Activated B cell treated with CpG ODN at 0.5 μM for 24 hours (primary cell): Measurements from ENCODE around the gene ZNF304. TPM values are rescaled to one million over a fixed set of nuclear protein-coding genes. Genes with fewer than 3 reads are reported as not detected.
A peak's percentile ranks its signal among the peaks of the same experiment; 100 is the strongest.

Experiments used
- ATAC-seq: fragments of 200-7000 bp; cut with Tn5 transposase; one replicate; pipeline ENCODE4 v1.10.0; 2021; ENCODE audit warnings: low read depth, mild to moderate bottlenecking, moderate library complexity
- CTCF ChIA-PET: fragments of 350-600 bp; sonication (Branson Sonifier 250); formaldehyde crosslinking; loops from one replicate; lab custom pipeline; 2021; ENCODE audit warnings: antibody characterized with exemption; lab: Charles Lee
- POLR2A ChIA-PET: fragments of 350-600 bp; sonication (Branson Sonifier 250); formaldehyde crosslinking; loops from one replicate; lab custom pipeline; 2021; ENCODE audit warnings: antibody characterized with exemption; lab: Charles Lee
- DNase-seq: peaks from one replicate; pipeline ENCODE4 v3.0.0; 2022
- H3K27ac Mint-ChIP-seq: one replicate; pipeline ENCODE4 v1.8.0; 2020; ENCODE audit warnings: mixed read lengths
- H3K27me3 Mint-ChIP-seq: one replicate; pipeline ENCODE4 v1.8.0; 2021; ENCODE audit warnings: mixed read lengths
- H3K36me3 Mint-ChIP-seq: one replicate; pipeline ENCODE4 v1.8.0; 2021; ENCODE audit warnings: low read depth, mixed read lengths
- H3K4me1 Mint-ChIP-seq: one replicate; pipeline ENCODE4 v1.8.0; 2021; ENCODE audit warnings: mixed read lengths
- H3K4me3 Mint-ChIP-seq: one replicate; pipeline ENCODE4 v1.8.0; 2020; ENCODE audit warnings: mild to moderate bottlenecking, mixed read lengths
- H3K9me3 Mint-ChIP-seq: one replicate; pipeline ENCODE4 v1.8.0; 2020; ENCODE audit warnings: mixed read lengths
- CTCF ChIP-seq: fragments of 200-600 bp; IDR thresholded peaks from one replicate; pipeline ENCODE4 v1.8.0; 2022; ENCODE audit warnings: antibody characterized with exemption, mild to moderate bottlenecking
- intact Hi-C: fragments of 100-400 bp; cut with micrococcal nuclease; formaldehyde crosslinking; loops from one replicate; pipeline ENCODE4 v1.15.1; 2024
- total RNA-seq: library from RNA; stranded (reverse); gene quantifications from 2 replicates; pipeline ENCODE4 v1.2.3, GENCODE V29; 2022

ZNF304 gene
- total RNA-seq, 1 donor from 2014 or later: 12.4 TPM

GRCh38 chr19:57355916-57356315, 4.8 kb downstream of the ZNF304 start:
- ATAC-seq (no peak), DNase-seq (no peak)
- Mint-ChIP-seq H3K9me3 (peaks cover 23% of the 10 kb centered on the region), H3K4me1 (peaks cover 27% of the 10 kb centered on the region), H3K27me3 (no peaks in the 10 kb centered on the region), H3K36me3 (peaks cover 87% of the 10 kb centered on the region), H3K27ac (no peak overlapping the region), H3K4me3 (no peak overlapping the region)
- POLR2A ChIA-PET: no interaction called here
- CTCF ChIA-PET: no interaction called here
- intact Hi-C loops: no loop called here
- TF ChIP-seq CTCF: no peak

GRCh38 chr19:57357406-57357805, 6.3 kb downstream of the ZNF304 start:
- Mint-ChIP-seq H3K4me3 (no peak overlapping the region), H3K27ac (no peak overlapping the region), H3K27me3 (no peaks in the 10 kb centered on the region), H3K4me1 (peaks cover 12% of the 10 kb centered on the region), H3K36me3 (peaks cover 74% of the 10 kb centered on the region), H3K9me3 (peaks cover 26% of the 10 kb centered on the region)
- CTCF ChIA-PET: no interaction called here
- intact Hi-C loops: no loop called here
- no peak for DNase-seq
- no peak for ATAC-seq
- POLR2A ChIA-PET: interaction anchor here (0.8 to 1.4 kb wide), 2 partner anchors 32 to 37 kb away, joined by 5 to 6 read pairs; partner anchors contain the start of genes ZNF543 and ZNF548
- no peak for TF ChIP-seq CTCF

GRCh38 chr19:57359300-57359699, 8.2 kb downstream of the ZNF304 start:
- Mint-ChIP-seq H3K9me3 (peaks cover 19% of the 10 kb centered on the region), H3K36me3 (peaks cover 66% of the 10 kb centered on the region), H3K27ac (no peak overlapping the region), H3K27me3 (no peaks in the 10 kb centered on the region), H3K4me3 (no peak overlapping the region), H3K4me1 (peaks cover 16% of the 10 kb centered on the region)
- TF ChIP-seq CTCF: no peak
- intact Hi-C loops: no loop called here
- POLR2A ChIA-PET: no interaction called here
- DNase-seq (no peak), ATAC-seq (no peak)
- CTCF ChIA-PET: no interaction called here

GRCh38 chr19:57362419-57362818, 11.3 kb downstream of the ZNF304 start:
- peak overlapping the region; percentile 95 for H3K27ac Mint-ChIP-seq
- no peak for TF ChIP-seq CTCF
- H3K4me1 Mint-ChIP-seq: peaks cover 17% of the 10 kb centered on the region
- ChIA-PET CTCF (no interaction called here), POLR2A (interaction anchor here (0.6 to 1.9 kb wide), 7 partner anchors 12 to 856 kb away, joined by 3 to 22 read pairs (median 6); partner anchors contain the start of genes ZNF304, ZNF416, ZNF548 and ZNF805)
- ATAC-seq (no peak), DNase-seq (no peak)
- no peaks in the 10 kb centered on the region for H3K27me3 Mint-ChIP-seq
- H3K36me3 Mint-ChIP-seq: peaks cover 43% of the 10 kb centered on the region
- H3K4me3 Mint-ChIP-seq: peak overlapping the region; percentile 92
- peaks cover 8% of the 10 kb centered on the region for H3K9me3 Mint-ChIP-seq
- intact Hi-C loops: loop anchor here (2.0 to 10.0 kb wide), 2 partner anchors 72 to 168 kb away; partner anchors contain the start of genes ZNF264 and ZNF749

GRCh38 chr19:57362997-57363687, 12.1 kb downstream of the ZNF304 start, which contains the start of the genes TRAPPC2B and ZNF547:
TRAPPC2B (plus strand) TSS chr19:57363551; CDS start chr19:57364834, 1,283 bp downstream.
ZNF547 (plus strand) TSS chr19:57363551; CDS start chr19:57368556, 5,005 bp downstream.
- H3K27ac Mint-ChIP-seq: peak within 1 kb of the TSS; percentile 95
- H3K9me3 Mint-ChIP-seq: peaks cover 5% of the 10 kb centered on the region
- ChIA-PET CTCF (no interaction called here), POLR2A (interaction anchor here (0.6 to 1.9 kb wide), 9 partner anchors 11 to 216 kb away, joined by 3 to 22 read pairs (median 4); partner anchors contain the start of genes ZNF304, ZNF416, ZNF543 and ZNF548)
- intact Hi-C loops: loop anchor here (1.0 to 10.0 kb wide), 12 partner anchors 12 to 820 kb away; partner anchors contain the start of genes ZNF17, ZNF264, ZNF274 and ZNF304
- peaks cover 17% of the 10 kb centered on the region for H3K4me1 Mint-ChIP-seq
- H3K27me3 Mint-ChIP-seq: no peaks in the 10 kb centered on the region
- ATAC-seq (peak; percentile 94), DNase-seq (peak; percentile 99)
- H3K4me3 Mint-ChIP-seq: peak within 1 kb of the TSS; percentile 92
- TF ChIP-seq CTCF: no peak
- H3K36me3 Mint-ChIP-seq: peaks cover 37% of the 10 kb centered on the region
